Endothelial cell (in vitro differentiated cells): Measurements from ENCODE around the gene PATL2. TPM values are rescaled to one million over a fixed set of nuclear protein-coding genes. Genes with fewer than 3 reads are reported as not detected.
"Not testable (repeated sequence)": the region's sequence is repeated elsewhere in the genome, so short reads cannot be mapped to it uniquely, and the experiment has no call there.

Experiments used
- DNase-seq: peaks from one replicate; pipeline ENCODE4 v3.0.0; 2021; ENCODE audit warnings: low spot score
- H3K27ac Mint-ChIP-seq: one replicate; pipeline ENCODE4 v1.8.0; 2021; ENCODE audit warnings: mixed read lengths, inconsistent platforms; ENCODE audit not compliant: unreplicated experiment
- H3K27me3 Mint-ChIP-seq: one replicate; pipeline ENCODE4 v1.8.0; 2021; ENCODE audit warnings: mild to moderate bottlenecking, moderate library complexity, mixed read lengths, inconsistent platforms; ENCODE audit not compliant: unreplicated experiment
- H3K36me3 Mint-ChIP-seq: one replicate; pipeline ENCODE4 v1.8.0; 2021; ENCODE audit warnings: mild to moderate bottlenecking, low read depth, mixed read lengths, inconsistent platforms; ENCODE audit not compliant: unreplicated experiment
- H3K4me1 Mint-ChIP-seq: one replicate; pipeline ENCODE4 v1.8.0; 2021; ENCODE audit warnings: mild to moderate bottlenecking, mixed read lengths, inconsistent platforms; ENCODE audit not compliant: unreplicated experiment
- H3K4me3 Mint-ChIP-seq: one replicate; pipeline ENCODE4 v1.8.0; 2021; ENCODE audit warnings: mild to moderate bottlenecking, mixed read lengths, inconsistent platforms; ENCODE audit not compliant: unreplicated experiment
- H3K9me3 Mint-ChIP-seq: one replicate; pipeline ENCODE4 v1.8.0; 2021; ENCODE audit warnings: mixed read lengths, inconsistent platforms; ENCODE audit not compliant: unreplicated experiment
- total RNA-seq: library from RNA; stranded (reverse); fragmentation: NEBNext Ultra II Directional; extraction: Animal tissue kit (Norgen Biotek cat#: 25700); gene quantifications from one replicate; pipeline ENCODE4 v1.2.1, GENCODE V29; 2021; ENCODE audit not compliant: unreplicated experiment
- TF ChIP-seq, protein P1 (sequence below): fragments of 200-600 bp; sonication (generic); IDR thresholded peaks from one replicate; pipeline ENCODE4 v1.5.0; 2021; ENCODE audit warnings: antibody characterized with exemption; ENCODE audit not compliant: unreplicated experiment

The PATL2 gene
- total RNA-seq, 1 donor from 2014 or later, result 0.69 TPM

DNA sequence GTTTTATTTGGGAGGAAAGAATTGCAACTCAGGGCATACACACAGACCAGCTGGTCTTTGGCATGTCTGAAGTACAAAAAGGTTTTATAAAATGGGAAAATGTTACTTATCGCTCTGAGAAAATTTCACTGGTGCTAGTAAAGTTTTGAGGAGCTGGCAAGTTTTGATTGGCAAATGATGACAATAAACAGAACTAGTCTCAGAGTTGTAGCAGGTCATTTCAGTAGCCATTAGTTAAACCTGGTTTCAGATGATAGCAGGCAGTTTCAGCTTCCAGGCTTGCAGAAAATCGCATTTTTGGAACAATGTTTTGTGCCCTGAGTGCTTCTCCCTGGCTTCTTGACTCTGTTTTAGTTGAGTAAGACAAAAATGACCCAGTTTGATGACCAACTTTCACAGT lies 10.9 kb upstream of the PATL2 start:
- Mint-ChIP-seq H3K36me3 (peaks cover 12% of the 10 kb centered on the region), H3K27ac (no peak overlapping the region), H3K4me1 (peaks cover 14% of the 10 kb centered on the region), H3K4me3 (no peak overlapping the region), H3K9me3 (no peaks in the 10 kb centered on the region), H3K27me3 (no peaks in the 10 kb centered on the region)
- TF ChIP-seq, protein P1, sequence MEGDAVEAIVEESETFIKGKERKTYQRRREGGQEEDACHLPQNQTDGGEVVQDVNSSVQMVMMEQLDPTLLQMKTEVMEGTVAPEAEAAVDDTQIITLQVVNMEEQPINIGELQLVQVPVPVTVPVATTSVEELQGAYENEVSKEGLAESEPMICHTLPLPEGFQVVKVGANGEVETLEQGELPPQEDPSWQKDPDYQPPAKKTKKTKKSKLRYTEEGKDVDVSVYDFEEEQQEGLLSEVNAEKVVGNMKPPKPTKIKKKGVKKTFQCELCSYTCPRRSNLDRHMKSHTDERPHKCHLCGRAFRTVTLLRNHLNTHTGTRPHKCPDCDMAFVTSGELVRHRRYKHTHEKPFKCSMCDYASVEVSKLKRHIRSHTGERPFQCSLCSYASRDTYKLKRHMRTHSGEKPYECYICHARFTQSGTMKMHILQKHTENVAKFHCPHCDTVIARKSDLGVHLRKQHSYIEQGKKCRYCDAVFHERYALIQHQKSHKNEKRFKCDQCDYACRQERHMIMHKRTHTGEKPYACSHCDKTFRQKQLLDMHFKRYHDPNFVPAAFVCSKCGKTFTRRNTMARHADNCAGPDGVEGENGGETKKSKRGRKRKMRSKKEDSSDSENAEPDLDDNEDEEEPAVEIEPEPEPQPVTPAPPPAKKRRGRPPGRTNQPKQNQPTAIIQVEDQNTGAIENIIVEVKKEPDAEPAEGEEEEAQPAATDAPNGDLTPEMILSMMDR, result no peak
- DNase-seq, result no peak

DNA sequence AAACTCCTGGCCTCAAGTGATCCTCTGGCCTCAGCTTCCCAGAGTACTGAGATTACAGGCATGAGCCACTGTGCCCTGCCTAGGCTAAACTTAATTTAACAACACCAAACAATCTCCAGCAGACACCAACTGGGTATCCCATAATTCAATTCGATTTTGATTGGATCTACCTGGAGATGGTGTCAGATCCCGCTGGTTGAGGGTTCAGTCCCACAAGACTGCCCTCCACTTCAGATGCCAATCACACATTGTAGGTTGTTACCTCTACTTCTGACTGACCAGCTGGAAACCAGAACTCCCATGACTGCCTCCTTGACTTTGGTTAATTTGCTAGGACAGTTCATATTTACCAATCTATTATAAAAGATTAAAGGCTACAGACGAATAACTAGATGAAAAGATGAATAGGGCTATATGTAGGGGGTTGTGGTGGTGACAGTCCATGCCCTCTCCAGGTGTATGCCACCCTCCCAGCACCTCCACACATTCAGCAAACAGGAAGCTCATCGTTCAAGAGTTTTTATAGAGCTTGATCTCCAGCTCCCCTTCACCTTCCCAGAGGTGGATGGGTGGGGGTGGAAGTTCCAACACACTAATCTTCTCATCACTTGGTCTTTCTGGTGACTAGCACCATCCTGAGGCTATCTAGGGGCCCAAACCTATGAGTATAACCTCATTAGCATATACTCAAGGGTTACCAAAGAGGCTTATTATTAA lies 9.5 kb upstream of the PATL2 start:
- Mint-ChIP-seq H3K4me1 (peaks cover 4% of the 10 kb centered on the region), H3K4me3 (no peak overlapping the region), H3K27ac (no peak overlapping the region), H3K9me3 (no peaks in the 10 kb centered on the region), H3K27me3 (no peaks in the 10 kb centered on the region), H3K36me3 (peaks cover 21% of the 10 kb centered on the region)
- no peak for DNase-seq
- TF ChIP-seq, protein P1, result no peak

DNA sequence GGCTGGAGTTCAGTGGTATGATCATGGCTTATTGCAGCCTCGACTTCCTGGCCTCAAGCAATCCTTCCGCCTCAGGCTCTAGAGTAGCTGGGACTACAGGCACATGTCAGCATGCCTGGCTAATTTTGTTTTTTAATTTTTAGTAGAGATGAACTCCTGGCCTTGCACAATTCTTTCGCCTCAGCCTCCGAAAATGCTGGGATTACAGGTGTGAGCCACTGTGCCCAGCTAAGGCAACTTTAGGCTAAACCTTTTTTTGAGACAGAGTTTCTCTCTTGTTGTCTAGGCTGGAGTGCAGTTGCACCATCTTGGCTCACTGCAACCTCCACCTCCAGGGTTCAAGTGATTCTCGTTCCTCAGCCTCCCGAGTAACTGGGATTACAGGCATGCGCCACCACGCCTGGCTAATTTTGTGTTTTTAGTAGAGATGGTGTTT lies 8.9 kb upstream of the PATL2 start:
- H3K4me3 Mint-ChIP-seq, H3K9me3 Mint-ChIP-seq, H3K27me3 Mint-ChIP-seq, H3K4me1 Mint-ChIP-seq, DNase-seq, H3K27ac Mint-ChIP-seq: not testable (repeated sequence)
- H3K36me3 Mint-ChIP-seq, result peaks cover 27% of the 10 kb centered on the region

DNA sequence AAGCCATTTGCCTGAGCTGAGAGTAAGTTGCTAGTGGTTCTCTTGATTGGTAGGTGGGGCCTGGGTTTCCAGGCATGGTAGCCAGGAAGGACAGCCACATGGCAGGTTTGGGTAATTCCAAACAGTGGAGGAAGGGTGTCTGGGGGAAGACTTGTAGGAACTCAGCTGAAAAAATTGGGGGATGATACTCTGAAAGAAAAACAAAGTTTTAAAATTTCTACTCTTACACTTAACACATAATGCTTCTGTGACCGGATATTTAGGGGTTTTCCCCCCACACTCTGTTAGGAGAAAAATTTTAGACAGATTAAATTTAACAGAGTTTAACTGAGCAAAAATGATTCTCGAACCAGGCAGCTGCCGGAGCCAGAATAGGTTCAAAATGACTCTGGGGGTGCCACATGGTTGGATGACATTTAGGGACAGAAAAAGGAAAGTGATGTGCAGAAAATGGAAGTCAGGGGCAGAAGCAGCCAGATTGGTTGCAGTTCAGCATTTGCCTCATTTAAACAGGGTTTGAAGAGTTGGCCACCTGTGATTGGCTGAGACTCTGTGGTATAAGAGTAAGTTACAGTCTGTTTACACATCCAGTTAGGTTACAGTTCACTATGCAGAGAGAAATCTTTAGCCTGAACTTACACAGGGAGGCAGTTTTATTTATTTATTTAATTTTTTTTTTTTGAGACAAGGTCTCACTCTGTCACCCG lies 8.3 kb upstream of the PATL2 start:
- Mint-ChIP-seq H3K9me3 (no peaks in the 10 kb centered on the region), H3K27ac (no peak overlapping the region), H3K4me1 (no peaks in the 10 kb centered on the region), H3K27me3 (no peaks in the 10 kb centered on the region), H3K4me3 (no peak overlapping the region), H3K36me3 (peaks cover 32% of the 10 kb centered on the region)
- TF ChIP-seq, protein P1, result no peak
- DNase-seq, result no peak

DNA sequence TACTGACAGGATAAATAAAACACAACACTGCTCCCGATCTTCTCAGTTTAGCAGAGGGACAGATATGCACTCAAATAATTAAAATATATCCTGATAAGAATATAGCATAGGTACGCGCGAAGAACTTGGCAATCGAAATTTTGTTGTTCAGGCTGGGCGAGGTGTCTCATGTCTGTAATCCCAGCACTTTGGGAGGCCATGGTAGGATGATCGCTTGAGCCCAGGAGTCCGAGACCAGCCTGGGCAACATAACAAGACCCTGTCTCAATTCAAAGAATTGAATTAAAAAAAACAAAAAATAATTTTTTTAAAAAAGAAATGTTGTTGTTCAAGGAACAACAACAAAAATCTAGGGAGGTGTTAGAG lies 7.8 kb upstream of the PATL2 start:
- DNase-seq, result no peak
- peaks cover 32% of the 10 kb centered on the region for H3K36me3 Mint-ChIP-seq
- no peaks in the 10 kb centered on the region for H3K27me3 Mint-ChIP-seq
- no peak overlapping the region for H3K27ac Mint-ChIP-seq
- TF ChIP-seq, protein P1, result no peak
- peaks cover 3% of the 10 kb centered on the region for H3K4me1 Mint-ChIP-seq
- H3K9me3 Mint-ChIP-seq, result no peaks in the 10 kb centered on the region
- H3K4me3 Mint-ChIP-seq, result no peak overlapping the region
